Skeletal muscle satellite cell (primary cell): ENCODE results near the gene ATG101.

Experiments
- H3K27me3 ChIP-seq: 2 replicates; pipeline ENCODE4 v1.7.0; 2013; ENCODE audit warnings: low read length; ENCODE audit not compliant: control insufficient read depth, insufficient read depth
- H3K36me3 ChIP-seq: 2 replicates; pipeline ENCODE4 v1.7.0; 2013; ENCODE audit warnings: mild to moderate bottlenecking, control low read depth, low read length; ENCODE audit not compliant: insufficient read depth
- H3K4me1 ChIP-seq: 2 replicates; pipeline ENCODE4 v1.7.0; 2013; ENCODE audit warnings: low read length; ENCODE audit not compliant: control insufficient read depth, insufficient read depth
- H3K4me2 ChIP-seq: 2 replicates; pipeline ENCODE4 v1.7.0; 2013; ENCODE audit warnings: mild to moderate bottlenecking, low read length
- H3K4me3 ChIP-seq: 2 replicates; pipeline ENCODE4 v1.7.0; 2013; ENCODE audit warnings: low read length
- H3K9ac ChIP-seq: 2 replicates; pipeline ENCODE4 v1.7.0; 2013; ENCODE audit warnings: mild to moderate bottlenecking, low read depth, low read length, moderate library complexity
- H3K9me3 ChIP-seq: replicated peaks from 2 replicates; pipeline ENCODE4 v1.7.0; 2013; ENCODE audit warnings: mild to moderate bottlenecking, control low read depth, low read length

ATG101 gene

GRCh38 chr12:52085682-52086180, 16.0 kb downstream of the ATG101 start:
- no peaks in the 10 kb centered on the region for H3K36me3 ChIP-seq
- H3K27me3 ChIP-seq = peaks cover 25% of the 10 kb centered on the region
- H3K4me1 ChIP-seq = peaks cover 35% of the 10 kb centered on the region
- H3K9me3 ChIP-seq = no peaks in the 10 kb centered on the region
- H3K4me2 ChIP-seq = no peak overlapping the region
- no peak overlapping the region for H3K4me3 ChIP-seq
- H3K9ac ChIP-seq = no peak overlapping the region

GRCh38 chr12:52086366-52086765, 16.6 kb downstream of the ATG101 start:
- Histone ChIP-seq H3K9ac (no peak overlapping the region), H3K4me3 (no peak overlapping the region), H3K4me1 (peaks cover 28% of the 10 kb centered on the region), H3K4me2 (no peak overlapping the region), H3K36me3 (no peaks in the 10 kb centered on the region), H3K9me3 (no peaks in the 10 kb centered on the region), H3K27me3 (peaks cover 31% of the 10 kb centered on the region)

- Histone ChIP-seq H3K4me3 (no peak overlapping the region), H3K36me3 (no peaks in the 10 kb centered on the region), H3K4me2 (no peak overlapping the region), H3K9ac (no peak overlapping the region), H3K27me3 (peaks cover 40% of the 10 kb centered on the region), H3K4me1 (peaks cover 20% of the 10 kb centered on the region), H3K9me3 (no peaks in the 10 kb centered on the region)
Observed at GRCh38 chr12:52086944-52087835, 17.4 kb downstream of the ATG101 start.

- no peak overlapping the region for H3K4me3 ChIP-seq
- no peaks in the 10 kb centered on the region for H3K36me3 ChIP-seq
- no peak overlapping the region for H3K9ac ChIP-seq
- H3K4me2 ChIP-seq = no peak overlapping the region
- peaks cover 46% of the 10 kb centered on the region for H3K27me3 ChIP-seq
- no peaks in the 10 kb centered on the region for H3K9me3 ChIP-seq
- peaks cover 10% of the 10 kb centered on the region for H3K4me1 ChIP-seq
Observed at GRCh38 chr12:52087961-52088820, 18.4 kb downstream of the ATG101 start.

- Histone ChIP-seq H3K27me3 (peaks cover 54% of the 10 kb centered on the region), H3K36me3 (no peaks in the 10 kb centered on the region), H3K4me1 (peaks cover 8% of the 10 kb centered on the region), H3K9ac (no peak overlapping the region), H3K4me3 (no peak overlapping the region), H3K4me2 (no peak overlapping the region), H3K9me3 (no peaks in the 10 kb centered on the region)
Observed at GRCh38 chr12:52089491-52089890, 19.7 kb downstream of the ATG101 start.

- H3K9ac ChIP-seq = no peak overlapping the region
- no peak overlapping the region for H3K4me3 ChIP-seq
- no peaks in the 10 kb centered on the region for H3K9me3 ChIP-seq
- peaks cover 8% of the 10 kb centered on the region for H3K4me1 ChIP-seq
- no peaks in the 10 kb centered on the region for H3K36me3 ChIP-seq
- no peak overlapping the region for H3K4me2 ChIP-seq
- peaks cover 55% of the 10 kb centered on the region for H3K27me3 ChIP-seq
Observed at GRCh38 chr12:52090291-52090690, 20.5 kb downstream of the ATG101 start.

GRCh38 chr12:52091061-52091460, 21.3 kb downstream of the ATG101 start:
- Histone ChIP-seq H3K27me3 (peaks cover 55% of the 10 kb centered on the region), H3K4me3 (no peak overlapping the region), H3K9ac (no peak overlapping the region)

GRCh38 chr12:52091869-52092268, 22.1 kb downstream of the ATG101 start:
- H3K27me3 ChIP-seq = peaks cover 55% of the 10 kb centered on the region
- H3K4me1 ChIP-seq = no peaks in the 10 kb centered on the region

More at GRCh38 chr12:52091061-52091460, 21.3 kb downstream of the ATG101 start:
- H3K4me2 ChIP-seq = no peak overlapping the region
- H3K4me1 ChIP-seq = peaks cover 5% of the 10 kb centered on the region
- no peaks in the 10 kb centered on the region for H3K36me3 ChIP-seq
- no peaks in the 10 kb centered on the region for H3K9me3 ChIP-seq

GRCh38 chr12:52093346-52093745, 23.6 kb downstream of the ATG101 start:
- H3K9ac ChIP-seq = no peak overlapping the region
- no peaks in the 10 kb centered on the region for H3K4me1 ChIP-seq
- H3K27me3 ChIP-seq = peaks cover 46% of the 10 kb centered on the region
- H3K36me3 ChIP-seq = no peaks in the 10 kb centered on the region
- H3K9me3 ChIP-seq = no peaks in the 10 kb centered on the region
- no peak overlapping the region for H3K4me2 ChIP-seq
- no peak overlapping the region for H3K4me3 ChIP-seq

More at GRCh38 chr12:52091869-52092268, 22.1 kb downstream of the ATG101 start:
- Histone ChIP-seq H3K9me3 (no peaks in the 10 kb centered on the region), H3K36me3 (no peaks in the 10 kb centered on the region), H3K4me3 (no peak overlapping the region), H3K4me2 (no peak overlapping the region), H3K9ac (no peak overlapping the region)

GRCh38 chr12:52096332-52097044, 26.7 kb downstream of the ATG101 start:
- peaks cover 33% of the 10 kb centered on the region for H3K27me3 ChIP-seq

More at GRCh38 chr12:52096332-52097044, 26.7 kb downstream of the ATG101 start:
- Histone ChIP-seq H3K36me3 (no peaks in the 10 kb centered on the region), H3K4me3 (no peak overlapping the region), H3K4me1 (no peaks in the 10 kb centered on the region), H3K9me3 (no peaks in the 10 kb centered on the region), H3K9ac (no peak overlapping the region), H3K4me2 (no peak overlapping the region)
